GM21447 (cell line): Measurements from ENCODE around the gene ELMO2.

Experiments
- ATAC-seq: cut with Tn5 transposase; IDR thresholded peaks from one replicate; pipeline ENCODE4 v1.9.1; 2021; ENCODE audit not compliant: unreplicated experiment

The ELMO2 gene

GRCh38 chr20:46353500-46354206 is 52.8 kb downstream of the ELMO2 start:
- ATAC-seq, result no peak

- no peak for ATAC-seq
These were observed 54.0 kb downstream of the ELMO2 start for GRCh38 chr20:46352370-46352938.

- ATAC-seq, result no peak
These were observed 54.9 kb downstream of the ELMO2 start for GRCh38 chr20:46351357-46352058.

- no peak for ATAC-seq
These were observed 55.5 kb downstream of the ELMO2 start for GRCh38 chr20:46350986-46351267.

GRCh38 chr20:46350201-46350985 is 56.0 kb downstream of the ELMO2 start:
- peak; percentile 70 for ATAC-seq

- ATAC-seq, result no peak
These were observed 56.7 kb downstream of the ELMO2 start for GRCh38 chr20:46349742-46350056.

GRCh38 chr20:46349035-46349741 is 57.2 kb downstream of the ELMO2 start:
- no peak for ATAC-seq

GRCh38 chr20:46347841-46348803 is 58.3 kb downstream of the ELMO2 start:
- no peak for ATAC-seq

- ATAC-seq, result no peak
These were observed 59.6 kb downstream of the ELMO2 start for GRCh38 chr20:46346770-46347169.

- ATAC-seq, result no peak
These were observed 61.8 kb downstream of the ELMO2 start for GRCh38 chr20:46344488-46345162.

- no peak for ATAC-seq
These were observed 62.4 kb downstream of the ELMO2 start for GRCh38 chr20:46343975-46344357.

GRCh38 chr20:46343348-46343974 is 63.0 kb downstream of the ELMO2 start:
- no peak for ATAC-seq

- ATAC-seq, result no peak
These were observed 63.7 kb downstream of the ELMO2 start for GRCh38 chr20:46342451-46343347.

- ATAC-seq, result no peak
These were observed 64.4 kb downstream of the ELMO2 start for GRCh38 chr20:46342010-46342378.

- ATAC-seq, result no peak
These were observed 65.1 kb downstream of the ELMO2 start for GRCh38 chr20:46341074-46342009.

GRCh38 chr20:46339037-46339436 is 67.4 kb downstream of the ELMO2 start:
- no peak for ATAC-seq

GRCh38 chr20:46336735-46337134 is 69.7 kb downstream of the ELMO2 start:
- ATAC-seq, result no peak
